Spleen (tissue), 7 donors: ENCODE results near the gene ZNF107.

Experiments used
- POLR2A ChIP-seq, 3 donors: fragments of 450-650 bp; IDR thresholded peaks; one replicate each; pipeline ENCODE4 v1.5.1; 2017; ENCODE audit warnings: antibody characterized with exemption in 3 of 3, mild to moderate bottlenecking in 1 of 3
- POLR2AphosphoS5 ChIP-seq, 3 donors: sonication (generic); formaldehyde crosslinking; IDR thresholded peaks; one replicate each; pipeline ENCODE4 v1.5.1; 2017; ENCODE audit warnings: antibody characterized with exemption in 3 of 3
- TF ChIP-seq, protein P1 (sequence below), 11 experiments: fragments of 200-600 bp in 7 of 11; fragments of 450-650 bp in 4 of 11; sonication (generic) in 4 of 11; IDR thresholded peaks in 8 of 11; conservative IDR thresholded peaks in 3 of 11; 1 replicate in 7 of 11; 2 replicates in 4 of 11; pipeline versions ENCODE4 v1.4.0 to v1.8.0; 2016 to 2021; ENCODE audit warnings: antibody characterized with exemption in 11 of 11, inconsistent platforms in 4 of 11, mild to moderate bottlenecking in 1 of 11
- donor health status: DM: no; HTN: no; CAD: no; lungs with moderate emphysema.
- donor health status: DM: no; HTN: no; CAD: no.
- donor health status: DM: no; HTN: no; CAD: no.

DNA sequence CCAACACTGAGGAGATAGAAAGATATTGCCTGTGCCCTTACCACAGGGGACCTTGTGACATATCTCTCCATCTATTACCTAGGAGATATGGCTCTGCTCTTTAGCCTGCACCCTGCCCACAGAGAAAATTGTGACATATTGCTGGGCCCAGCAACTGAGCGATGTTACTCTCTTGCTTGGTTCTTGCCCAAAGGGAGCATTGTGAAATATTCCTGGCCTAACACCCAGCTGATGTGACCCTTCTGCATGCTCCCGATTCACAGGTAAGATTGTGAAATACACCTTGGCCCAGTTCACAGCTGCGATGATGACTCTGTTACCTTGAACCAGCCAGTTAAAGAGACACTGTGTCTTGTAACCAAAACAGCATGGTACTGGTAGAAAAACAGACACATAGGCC is 37.2 kb upstream of the ZNF107 start:
- TF ChIP-seq POLR2A (IDR thresholded peaks at IDR 0.05) (no peak), POLR2AphosphoS5 (IDR thresholded peaks at IDR 0.05) (no peak)
- TF ChIP-seq, protein P1, sequence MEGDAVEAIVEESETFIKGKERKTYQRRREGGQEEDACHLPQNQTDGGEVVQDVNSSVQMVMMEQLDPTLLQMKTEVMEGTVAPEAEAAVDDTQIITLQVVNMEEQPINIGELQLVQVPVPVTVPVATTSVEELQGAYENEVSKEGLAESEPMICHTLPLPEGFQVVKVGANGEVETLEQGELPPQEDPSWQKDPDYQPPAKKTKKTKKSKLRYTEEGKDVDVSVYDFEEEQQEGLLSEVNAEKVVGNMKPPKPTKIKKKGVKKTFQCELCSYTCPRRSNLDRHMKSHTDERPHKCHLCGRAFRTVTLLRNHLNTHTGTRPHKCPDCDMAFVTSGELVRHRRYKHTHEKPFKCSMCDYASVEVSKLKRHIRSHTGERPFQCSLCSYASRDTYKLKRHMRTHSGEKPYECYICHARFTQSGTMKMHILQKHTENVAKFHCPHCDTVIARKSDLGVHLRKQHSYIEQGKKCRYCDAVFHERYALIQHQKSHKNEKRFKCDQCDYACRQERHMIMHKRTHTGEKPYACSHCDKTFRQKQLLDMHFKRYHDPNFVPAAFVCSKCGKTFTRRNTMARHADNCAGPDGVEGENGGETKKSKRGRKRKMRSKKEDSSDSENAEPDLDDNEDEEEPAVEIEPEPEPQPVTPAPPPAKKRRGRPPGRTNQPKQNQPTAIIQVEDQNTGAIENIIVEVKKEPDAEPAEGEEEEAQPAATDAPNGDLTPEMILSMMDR (IDR thresholded peaks at IDR 0.05 in 8 of 11, conservative IDR thresholded peaks at IDR 0.05 in 3 of 11), result no peak
